ENCODE measurements around the gene TMEM202.

GRCh38 chr15:72437650-72438316, 39.7 kb downstream of the TMEM202 start:
- no peak for TF ChIP-seq CTCF (IDR thresholded peaks at IDR 0.05)
- TF ChIP-seq ZFX (IDR thresholded peaks at IDR 0.05; ENCODE audit: borderline replicate concordance) = no peak

All from 22Rv1 (cell line).